K562 (cell line): ENCODE results near the gene CCDC136.

Experiments used
- CEBPB ChIP-seq: fragments of 450-650 bp; IDR thresholded peaks from 2 replicates; pipeline ENCODE4 v1.6.1; 2016; ENCODE audit warnings: missing genetic modification characterization, missing compliant biosample characterization
- CTCF ChIP-seq, 3 experiments: IDR thresholded peaks in 2 of 3; conservative IDR thresholded peaks in 1 of 3; 2 replicates each; pipeline ENCODE4 v1.5.1; 2011 to 2012; ENCODE audit warnings: low read length in 3 of 3, mild to moderate bottlenecking in 3 of 3, control low read depth in 2 of 3, improper control_type of control experiment in 1 of 3, inconsistent platforms in 1 of 3, low read depth in 1 of 3, mixed read lengths in 1 of 3, moderate library complexity in 1 of 3; ENCODE audit not compliant: insufficient read depth in 2 of 3
- EZH2 ChIP-seq: IDR thresholded peaks from 2 replicates; pipeline ENCODE4 v1.6.1; 2012; ENCODE audit warnings: low read depth, mild to moderate bottlenecking, inconsistent platforms, low read length, borderline replicate concordance
- FOS ChIP-seq: IDR thresholded peaks from 3 replicates; pipeline ENCODE4 v1.6.1; 2011; ENCODE audit not compliant: insufficient read length; ENCODE audit errors: extremely low read depth
- FOXK2 ChIP-seq, 2 experiments: fragments of 450-650 bp; IDR thresholded peaks in 1 of 2; conservative IDR thresholded peaks in 1 of 2; 2 replicates each; pipeline ENCODE4 v1.6.1; 2016; ENCODE audit warnings: low read depth in 2 of 2, mild to moderate bottlenecking in 1 of 2
- GABPA ChIP-seq: fragments of 200-800 bp; sonication (Bioruptor generic); conservative IDR thresholded peaks from 2 replicates; pipeline ENCODE4 v1.6.1; 2016; ENCODE audit warnings: low read depth, missing genetic modification characterization, missing compliant biosample characterization
- KLF1 ChIP-seq: fragments of 450-650 bp; IDR thresholded peaks from 2 replicates; pipeline ENCODE4 v1.6.1; 2016; ENCODE audit warnings: missing genetic modification characterization, missing compliant biosample characterization
- POLR2A ChIP-seq: fragments of 450-650 bp; conservative IDR thresholded peaks from 2 replicates; pipeline ENCODE4 v1.6.1; 2016
- RB1 ChIP-seq: fragments of 450-650 bp; IDR thresholded peaks from 2 replicates; pipeline ENCODE4 v1.6.1; 2017; ENCODE audit warnings: low read depth, mild to moderate bottlenecking
- ZBTB12 ChIP-seq: fragments of 250-450 bp; sonication (Bioruptor Pico); IDR thresholded peaks from 2 replicates; pipeline ENCODE4 v1.4.0; 2020
- ZBTB40 ChIP-seq, 2 experiments: fragments of 450-650 bp in 1 of 2; sonication (generic) in 1 of 2; formaldehyde crosslinking in 1 of 2; IDR thresholded peaks; 2 replicates each; pipeline versions ENCODE4 v1.7.1 to v1.9.0; 2016 to 2022; ENCODE audit warnings: inconsistent platforms in 1 of 2, mild to moderate bottlenecking in 1 of 2, missing genetic modification reagents in 1 of 2
- ZNF253 ChIP-seq: fragments of 250-450 bp; sonication (Bioruptor Pico); conservative IDR thresholded peaks from 2 replicates; pipeline ENCODE4 v1.6.1; 2021; ENCODE audit warnings: mild to moderate bottlenecking

- TF ChIP-seq RB1 (no peak), GABPA (no peak), POLR2A (no peak), CTCF (IDR thresholded peaks at IDR 0.05 in 2 of 3, conservative IDR thresholded peaks at IDR 0.05 in 1 of 3; ENCODE audit: insufficient read depth in 2 of 3, low read depth in 1 of 3, low read length in 3 of 3) (no peak), ZBTB12 (CRISPR knock-in tag) (no peak), KLF1 (tag) (no peak), FOS (no peak), CEBPB (tag) (no peak), ZNF253 (CRISPR knock-in tag) (no peak), FOXK2 (conservative IDR thresholded peaks at IDR 0.05 in 1 of 2, IDR thresholded peaks at IDR 0.05 in 1 of 2; ENCODE audit: low read depth in 2 of 2) (no peak), ZBTB40 (IDR thresholded peaks at IDR 0.05) (no peak), ZBTB40 (CRISPR knock-in tag; IDR thresholded peaks at IDR 0.05) (no peak), EZH2 (no peak)
Observed at GRCh38 chr7:128840326-128841170, 48.8 kb downstream of the CCDC136 start.
